HepG2 (cell line): Measurements from ENCODE around the gene GAREM1. TPM values are rescaled to one million over a fixed set of nuclear protein-coding genes. Genes with fewer than 3 reads are reported as not detected.

ENCODE experiments used
- FOXA3 ChIP-seq: IDR thresholded peaks from 2 replicates; pipeline ENCODE4 v1.6.1; 2016; ENCODE audit warnings: missing genetic modification reagents, missing compliant biosample characterization
- IKZF1 ChIP-seq: fragments of 450-650 bp; IDR thresholded peaks from 2 replicates; pipeline ENCODE4 v1.7.1; 2016
- KDM2A ChIP-seq: sonication (generic); formaldehyde crosslinking; IDR thresholded peaks from 2 replicates; pipeline ENCODE4 v1.4.0; 2020; ENCODE audit warnings: low read depth, missing genetic modification reagents, borderline replicate concordance
- MTF1 ChIP-seq: sonication (generic); formaldehyde crosslinking; IDR thresholded peaks from 2 replicates; pipeline ENCODE4 v1.5.0; 2020; ENCODE audit warnings: missing genetic modification reagents
- NCOA2 ChIP-seq: sonication (generic); formaldehyde crosslinking; IDR thresholded peaks from 2 replicates; pipeline ENCODE4 v1.8.0; 2022; ENCODE audit warnings: inconsistent platforms
- NFYB ChIP-seq: sonication (generic); formaldehyde crosslinking; IDR thresholded peaks from 2 replicates; pipeline ENCODE4 v1.4.0; 2020; ENCODE audit warnings: missing genetic modification reagents
- PHB2 ChIP-seq: fragments of 450-650 bp; IDR thresholded peaks from 2 replicates; pipeline ENCODE4 v1.6.1; 2018; ENCODE audit not compliant: partially characterized antibody
- PHF20 ChIP-seq: sonication (generic); formaldehyde crosslinking; IDR thresholded peaks from 2 replicates; pipeline ENCODE4 v1.5.0; 2020; ENCODE audit warnings: mild to moderate bottlenecking, missing genetic modification reagents
- TBL1XR1 ChIP-seq: fragments of 150-350 bp; IDR thresholded peaks from 2 replicates; pipeline ENCODE4 v1.6.1; 2014; ENCODE audit warnings: borderline replicate concordance, low read length; ENCODE audit not compliant: partially characterized antibody
- THAP11 ChIP-seq: IDR thresholded peaks from 2 replicates; pipeline ENCODE4 v1.6.1; 2016; ENCODE audit warnings: missing biosample characterization, missing genetic modification reagents
- ZBTB42 ChIP-seq: sonication (generic); formaldehyde crosslinking; IDR thresholded peaks from 2 replicates; pipeline ENCODE4 v1.5.0; 2020; ENCODE audit warnings: mild to moderate bottlenecking, missing genetic modification reagents
- ZNF138 ChIP-seq: sonication (generic); formaldehyde crosslinking; IDR thresholded peaks from 2 replicates; pipeline ENCODE4 v1.5.0; 2020; ENCODE audit warnings: mild to moderate bottlenecking, low read depth, missing genetic modification reagents
- ZNF207 ChIP-seq: fragments of 450-650 bp; IDR thresholded peaks from 2 replicates; pipeline ENCODE4 v1.6.1; 2016; ENCODE audit warnings: antibody characterized with exemption, borderline replicate concordance
- ZNF543 ChIP-seq: sonication (generic); formaldehyde crosslinking; IDR thresholded peaks from 2 replicates; pipeline ENCODE4 v1.4.0; 2020; ENCODE audit warnings: mild to moderate bottlenecking, missing genetic modification reagents
- ZNF629 ChIP-seq: sonication (generic); formaldehyde crosslinking; conservative IDR thresholded peaks from 2 replicates; pipeline ENCODE4 v1.5.0; 2020; ENCODE audit warnings: missing genetic modification reagents
- ZNF737 ChIP-seq: sonication (generic); formaldehyde crosslinking; IDR thresholded peaks from 2 replicates; pipeline ENCODE4 v1.5.0; 2020; ENCODE audit warnings: missing genetic modification reagents, mild to moderate bottlenecking, borderline replicate concordance
- ZNF839 ChIP-seq: sonication (generic); formaldehyde crosslinking; IDR thresholded peaks from 2 replicates; pipeline ENCODE4 v1.4.0; 2020; ENCODE audit warnings: missing genetic modification reagents, mild to moderate bottlenecking, borderline replicate concordance
- ZSCAN21 ChIP-seq: sonication (generic); formaldehyde crosslinking; IDR thresholded peaks from 2 replicates; pipeline ENCODE4 v1.8.0; 2022; ENCODE audit warnings: mild to moderate bottlenecking, missing genetic modification reagents, moderate library complexity, borderline replicate concordance
- polyA plus RNA-seq, 8 experiments: library from polyadenylated mRNA; depleted of rRNA in 3 of 8; stranded (reverse) in 7 of 8; unstranded in 1 of 8; fragments of >200 nt; fragmentation: Illumina TruSeq in 4 of 8; extraction: Trizol in 4 of 8; gene quantifications; 2 replicates each; pipeline versions ENCODE4 v1.2.1 to v1.2.3, GENCODE V29; 2011 to 2016; ENCODE audit warnings: low read depth in 4 of 8, missing spikeins in 1 of 8, mixed read lengths in 1 of 8; ENCODE audit not compliant: insufficient read depth in 1 of 8
- total RNA-seq, 5 experiments: library from RNA; depleted of rRNA; stranded (reverse); fragments of >200 nt; fragmentation: Illumina TruSeq; extraction: Trizol; gene quantifications; 2 replicates each; pipeline ENCODE4 v1.2.3, GENCODE V29; 2016; ENCODE audit warnings: low read depth in 1 of 5
- TF ChIP-seq, protein P1 (sequence below): sonication (generic); formaldehyde crosslinking; IDR thresholded peaks from 2 replicates; pipeline ENCODE4 v1.5.0; 2020; ENCODE audit warnings: missing genetic modification reagents
- TF ChIP-seq, protein P2 (sequence below): IDR thresholded peaks from 2 replicates; pipeline ENCODE4 v1.6.1; 2016; ENCODE audit warnings: missing compliant biosample characterization, missing genetic modification reagents, borderline replicate concordance
- TF ChIP-seq, protein P3 (sequence below): sonication (generic); formaldehyde crosslinking; IDR thresholded peaks from 2 replicates; pipeline ENCODE4 v1.5.0; 2020; ENCODE audit warnings: mild to moderate bottlenecking, missing genetic modification reagents, moderate library complexity
- TF ChIP-seq, protein P4 (sequence below): sonication (generic); formaldehyde crosslinking; IDR thresholded peaks from 2 replicates; pipeline ENCODE4 v1.9.0; 2021; ENCODE audit warnings: missing genetic modification reagents, borderline replicate concordance

The GAREM1 gene
- total and polyA plus RNA-seq, 2 of the 13 experiments (the other 11 are each of a cell fraction or from before 2014, with no cell fraction given) = 2.5 to 2.9 TPM

DNA sequence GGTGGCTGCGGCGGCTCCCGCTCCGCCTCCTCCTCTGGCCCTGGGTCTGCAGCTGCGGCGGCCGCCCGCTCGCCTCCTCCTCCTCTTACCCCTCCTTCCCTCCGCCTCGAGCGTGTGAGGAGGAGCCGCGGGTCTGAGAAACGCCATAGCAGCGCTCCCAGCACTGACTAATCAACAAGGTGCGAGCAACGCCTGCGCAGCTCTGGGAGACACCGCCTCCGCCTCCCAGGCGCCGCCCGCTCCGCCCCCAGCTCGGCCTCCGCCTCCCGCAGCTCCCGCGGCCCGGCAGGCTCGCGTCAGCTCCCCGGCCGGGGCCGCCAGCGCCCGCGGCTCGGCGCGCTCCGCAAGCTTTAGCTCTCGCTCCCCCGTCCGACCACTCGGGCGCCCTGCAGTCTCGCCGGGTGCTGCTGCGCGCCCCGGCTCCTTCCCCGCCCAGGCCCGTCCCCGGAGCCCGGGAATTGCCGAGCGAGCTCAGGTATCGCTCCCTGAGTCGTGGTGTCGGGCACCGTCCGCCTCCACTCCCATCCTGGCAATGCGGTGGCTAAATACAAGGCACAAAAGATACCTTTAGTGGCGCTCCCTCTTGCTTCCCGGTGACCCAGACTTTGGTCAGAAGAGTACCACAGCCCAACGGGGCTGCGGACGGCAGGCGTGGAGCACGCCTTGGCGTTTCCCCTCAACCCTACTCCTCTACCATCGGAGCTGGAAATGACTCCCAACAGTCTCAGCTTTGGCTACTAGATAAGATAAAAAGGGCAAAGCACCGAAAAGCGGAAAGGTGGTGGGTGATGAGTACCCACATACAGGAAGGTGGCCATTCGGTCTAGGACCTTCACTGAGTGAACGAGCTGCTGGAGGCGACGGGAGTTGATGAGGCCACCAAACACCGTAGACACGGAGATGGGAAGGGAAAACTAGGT lies at the start of gene GAREM1 (continued):
- TF ChIP-seq, protein P1, sequence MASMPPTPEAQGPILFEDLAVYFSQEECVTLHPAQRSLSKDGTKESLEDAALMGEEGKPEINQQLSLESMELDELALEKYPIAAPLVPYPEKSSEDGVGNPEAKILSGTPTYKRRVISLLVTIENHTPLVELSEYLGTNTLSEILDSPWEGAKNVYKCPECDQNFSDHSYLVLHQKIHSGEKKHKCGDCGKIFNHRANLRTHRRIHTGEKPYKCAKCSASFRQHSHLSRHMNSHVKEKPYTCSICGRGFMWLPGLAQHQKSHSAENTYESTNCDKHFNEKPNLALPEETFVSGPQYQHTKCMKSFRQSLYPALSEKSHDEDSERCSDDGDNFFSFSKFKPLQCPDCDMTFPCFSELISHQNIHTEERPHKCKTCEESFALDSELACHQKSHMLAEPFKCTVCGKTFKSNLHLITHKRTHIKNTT (CRISPR knock-in tag) = no peak
- TF ChIP-seq IKZF1 (no peak), ZNF207 (no peak), NFYB (CRISPR knock-in tag) (no peak), KDM2A (CRISPR knock-in tag) (peak; percentile 82), ZNF737 (CRISPR knock-in tag) (no peak), THAP11 (CRISPR knock-in tag) (0 out of 2 replicates have a peak, but pooled peaks have one; percentile 7), FOXA3 (CRISPR knock-in tag) (peak; percentile 60), ZNF543 (CRISPR knock-in tag) (no peak), MTF1 (CRISPR knock-in tag) (no peak), PHB2 (no peak), ZNF138 (CRISPR knock-in tag) (no peak), NCOA2 (CRISPR knock-in tag) (0 out of 2 replicates have a peak, but pooled peaks have one; percentile 11), TBL1XR1 (no peak), ZBTB42 (no peak), PHF20 (CRISPR knock-in tag) (no peak), ZNF629 (CRISPR knock-in tag) (no peak), ZNF839 (CRISPR knock-in tag) (0 out of 2 replicates have a peak, but pooled peaks have one; percentile 57), ZSCAN21 (CRISPR knock-in tag) (no peak; the same call in 1 of the 2 replicates)
- TF ChIP-seq, protein P2, sequence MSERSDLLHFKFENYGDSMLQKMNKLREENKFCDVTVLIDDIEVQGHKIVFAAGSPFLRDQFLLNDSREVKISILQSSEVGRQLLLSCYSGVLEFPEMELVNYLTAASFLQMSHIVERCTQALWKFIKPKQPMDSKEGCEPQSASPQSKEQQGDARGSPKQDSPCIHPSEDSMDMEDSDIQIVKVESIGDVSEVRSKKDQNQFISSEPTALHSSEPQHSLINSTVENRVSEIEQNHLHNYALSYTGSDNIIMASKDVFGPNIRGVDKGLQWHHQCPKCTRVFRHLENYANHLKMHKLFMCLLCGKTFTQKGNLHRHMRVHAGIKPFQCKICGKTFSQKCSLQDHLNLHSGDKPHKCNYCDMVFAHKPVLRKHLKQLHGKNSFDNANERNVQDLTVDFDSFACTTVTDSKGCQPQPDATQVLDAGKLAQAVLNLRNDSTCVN (CRISPR knock-in tag) = no peak
- TF ChIP-seq, protein P3, sequence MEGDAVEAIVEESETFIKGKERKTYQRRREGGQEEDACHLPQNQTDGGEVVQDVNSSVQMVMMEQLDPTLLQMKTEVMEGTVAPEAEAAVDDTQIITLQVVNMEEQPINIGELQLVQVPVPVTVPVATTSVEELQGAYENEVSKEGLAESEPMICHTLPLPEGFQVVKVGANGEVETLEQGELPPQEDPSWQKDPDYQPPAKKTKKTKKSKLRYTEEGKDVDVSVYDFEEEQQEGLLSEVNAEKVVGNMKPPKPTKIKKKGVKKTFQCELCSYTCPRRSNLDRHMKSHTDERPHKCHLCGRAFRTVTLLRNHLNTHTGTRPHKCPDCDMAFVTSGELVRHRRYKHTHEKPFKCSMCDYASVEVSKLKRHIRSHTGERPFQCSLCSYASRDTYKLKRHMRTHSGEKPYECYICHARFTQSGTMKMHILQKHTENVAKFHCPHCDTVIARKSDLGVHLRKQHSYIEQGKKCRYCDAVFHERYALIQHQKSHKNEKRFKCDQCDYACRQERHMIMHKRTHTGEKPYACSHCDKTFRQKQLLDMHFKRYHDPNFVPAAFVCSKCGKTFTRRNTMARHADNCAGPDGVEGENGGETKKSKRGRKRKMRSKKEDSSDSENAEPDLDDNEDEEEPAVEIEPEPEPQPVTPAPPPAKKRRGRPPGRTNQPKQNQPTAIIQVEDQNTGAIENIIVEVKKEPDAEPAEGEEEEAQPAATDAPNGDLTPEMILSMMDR = peak; percentile 81
- TF ChIP-seq, protein P4, sequence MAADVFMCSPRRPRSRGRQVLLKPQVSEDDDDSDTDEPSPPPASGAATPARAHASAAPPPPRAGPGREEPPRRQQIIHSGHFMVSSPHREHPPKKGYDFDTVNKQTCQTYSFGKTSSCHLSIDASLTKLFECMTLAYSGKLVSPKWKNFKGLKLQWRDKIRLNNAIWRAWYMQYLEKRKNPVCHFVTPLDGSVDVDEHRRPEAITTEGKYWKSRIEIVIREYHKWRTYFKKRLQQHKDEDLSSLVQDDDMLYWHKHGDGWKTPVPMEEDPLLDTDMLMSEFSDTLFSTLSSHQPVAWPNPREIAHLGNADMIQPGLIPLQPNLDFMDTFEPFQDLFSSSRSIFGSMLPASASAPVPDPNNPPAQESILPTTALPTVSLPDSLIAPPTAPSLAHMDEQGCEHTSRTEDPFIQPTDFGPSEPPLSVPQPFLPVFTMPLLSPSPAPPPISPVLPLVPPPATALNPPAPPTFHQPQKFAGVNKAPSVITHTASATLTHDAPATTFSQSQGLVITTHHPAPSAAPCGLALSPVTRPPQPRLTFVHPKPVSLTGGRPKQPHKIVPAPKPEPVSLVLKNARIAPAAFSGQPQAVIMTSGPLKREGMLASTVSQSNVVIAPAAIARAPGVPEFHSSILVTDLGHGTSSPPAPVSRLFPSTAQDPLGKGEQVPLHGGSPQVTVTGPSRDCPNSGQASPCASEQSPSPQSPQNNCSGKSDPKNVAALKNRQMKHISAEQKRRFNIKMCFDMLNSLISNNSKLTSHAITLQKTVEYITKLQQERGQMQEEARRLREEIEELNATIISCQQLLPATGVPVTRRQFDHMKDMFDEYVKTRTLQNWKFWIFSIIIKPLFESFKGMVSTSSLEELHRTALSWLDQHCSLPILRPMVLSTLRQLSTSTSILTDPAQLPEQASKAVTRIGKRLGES (CRISPR knock-in tag) = no peak
